Measurements from ENCODE around the gene S100A13.
A peak's percentile ranks its signal among the peaks of the same experiment; 100 is the strongest.
"Not testable (repeated sequence)": the region's sequence is repeated elsewhere in the genome, so short reads cannot be mapped to it uniquely, and the experiment has no call there.

Gene S100A13

GRCh38 chr1:153626904-153627714 is at the start of gene S100A13:
TSS of gene S100A13 (minus strand) at chr1:153627505. CDS start at chr1:153626472, 1,033 bp downstream.
- peak; percentile 60 for DNase-seq

GRCh38 chr1:153673511-153673910 is 46.2 kb upstream of the S100A13 start:
- DNase-seq = no peak

DNA sequence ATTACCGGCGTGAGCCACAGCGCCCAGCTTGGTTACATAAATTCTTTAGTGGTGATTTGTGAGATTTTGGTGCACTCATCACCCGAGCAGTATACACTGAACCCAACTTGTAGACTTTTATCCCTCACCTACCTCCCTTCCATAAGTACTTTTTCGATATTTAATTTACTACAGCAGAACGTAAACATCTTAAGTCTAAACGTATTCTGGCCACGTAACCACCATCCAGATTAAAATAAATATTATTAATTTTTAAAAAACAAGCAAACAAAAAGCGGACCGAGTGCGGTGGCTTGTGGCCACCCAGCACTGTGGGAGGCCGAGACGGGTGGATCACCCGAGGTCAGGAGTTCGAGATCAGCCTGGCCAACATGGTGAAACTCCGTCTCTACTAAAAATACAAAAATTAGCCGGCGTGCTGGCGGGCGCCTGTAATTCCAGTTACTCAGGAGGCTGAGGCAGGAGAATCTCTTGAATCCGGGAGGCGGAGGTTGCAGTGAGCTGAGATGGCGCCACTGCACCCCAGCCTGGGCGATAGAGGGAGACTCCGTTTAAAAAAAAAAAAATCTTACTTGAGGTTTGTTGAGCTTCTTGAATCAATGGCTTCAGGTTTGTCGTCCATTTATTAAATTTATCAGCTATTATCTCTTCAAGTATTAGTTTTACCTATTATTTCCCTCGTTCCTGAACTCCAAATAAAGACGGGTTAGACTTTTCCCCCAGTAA is 44.5 kb upstream of the S100A13 start:
- peak; percentile 81 for DNase-seq

GRCh38 chr1:153670859-153671627 is 43.7 kb upstream of the S100A13 start, which contains the start of gene ILF2:
TSS of gene ILF2 (minus strand) at chr1:153670993. CDS start at chr1:153670922, 71 bp downstream.
- DNase-seq = peak; percentile 98

DNA sequence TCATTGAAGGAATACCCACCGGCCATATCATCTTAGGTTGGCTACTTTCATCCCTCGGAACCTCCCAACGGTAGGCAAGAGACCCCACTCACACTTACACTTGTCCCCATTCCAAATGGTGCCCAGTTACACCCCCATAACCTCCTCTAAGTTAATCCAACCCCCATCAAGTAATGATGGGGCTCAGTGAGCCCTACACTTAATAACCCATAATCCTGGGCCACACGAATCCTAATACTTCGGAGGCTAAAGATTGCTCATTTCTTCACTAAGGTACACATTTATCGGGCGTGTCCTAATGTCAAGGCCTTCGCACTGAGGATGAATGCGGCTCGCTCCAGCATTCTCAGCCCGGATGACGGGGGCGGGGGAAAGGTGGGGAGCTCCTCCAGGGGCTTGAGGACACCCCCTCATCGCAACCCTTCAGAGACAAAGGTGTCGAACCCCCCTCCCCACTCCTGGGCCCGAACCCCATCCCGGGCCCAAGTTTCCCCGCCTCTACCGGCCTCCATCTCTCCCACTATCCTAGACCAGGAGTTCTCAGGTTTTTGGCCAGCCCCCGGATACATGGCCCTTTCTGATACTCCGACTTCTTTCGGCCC is 43.1 kb upstream of the S100A13 start:
- DNase-seq = no peak

DNA sequence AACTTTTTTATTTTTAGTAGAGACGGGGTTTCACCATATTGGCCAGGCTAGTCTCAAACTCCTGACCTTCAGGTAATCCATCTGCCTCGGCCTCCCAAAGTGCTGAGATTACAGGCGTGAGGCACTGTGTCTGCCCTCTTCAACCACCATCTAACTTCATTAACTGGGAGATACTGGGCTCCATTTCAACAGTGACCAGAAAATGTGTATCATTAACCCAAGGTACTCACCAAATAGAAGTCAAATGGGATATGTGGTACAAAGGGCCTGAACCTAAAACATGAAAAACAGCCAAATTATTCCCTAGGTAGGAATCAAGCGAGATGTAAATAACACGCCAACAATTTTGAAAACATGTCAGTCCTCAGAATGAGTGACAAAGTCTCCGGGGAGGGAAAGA is 42.3 kb upstream of the S100A13 start:
- no peak for DNase-seq

- DNase-seq = not testable (repeated sequence)
Measured at GRCh38 chr1:153668672-153669071, 41.4 kb upstream of the S100A13 start.

DNA sequence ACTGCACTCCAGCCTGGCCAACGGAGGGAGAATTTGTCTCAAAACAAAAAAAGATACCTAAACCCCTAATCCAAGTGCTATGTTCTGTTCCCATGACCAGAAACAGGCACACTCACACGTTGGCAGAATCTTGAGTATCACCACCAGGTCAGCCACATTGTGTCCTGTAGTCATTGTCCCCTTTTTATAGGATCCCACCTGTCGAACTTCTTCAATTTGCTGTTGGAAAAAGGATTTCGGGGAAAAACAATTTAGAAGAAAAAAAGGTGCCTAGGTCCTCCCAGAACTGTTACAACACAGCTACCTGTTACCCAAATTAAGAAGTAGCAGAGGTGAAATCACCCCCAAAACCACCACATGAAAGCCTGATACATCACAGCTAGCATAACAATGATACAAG is 40.1 kb upstream of the S100A13 start:
- no peak for DNase-seq

GRCh38 chr1:153663211-153663610 is 35.9 kb upstream of the S100A13 start:
- peak; percentile 14 for DNase-seq

- peak; percentile 14 for DNase-seq
Measured at GRCh38 chr1:153662269-153662668, 35.0 kb upstream of the S100A13 start.

GRCh38 chr1:153661111-153661708 is 33.9 kb upstream of the S100A13 start:
- peak; percentile 42 for DNase-seq

- DNase-seq = peak; percentile 54
Measured at GRCh38 chr1:153659656-153660055, 32.4 kb upstream of the S100A13 start.

DNA sequence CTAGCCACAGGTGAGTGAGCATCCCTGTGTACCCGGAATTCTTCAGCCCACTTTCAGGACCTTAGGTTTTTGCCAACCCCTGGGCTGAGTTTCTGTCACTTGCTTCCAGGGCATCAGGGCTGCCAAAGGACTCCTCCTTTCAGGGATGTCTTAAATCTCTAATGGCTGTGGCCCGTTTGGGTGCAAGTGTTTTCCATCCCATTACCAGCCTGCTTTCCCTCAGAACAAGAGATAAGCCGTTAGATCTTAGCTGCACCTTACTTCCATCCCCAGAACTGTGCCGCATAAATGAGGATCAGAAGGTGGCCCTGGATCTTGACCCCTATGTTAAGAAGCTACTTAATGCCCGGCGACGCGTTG is 31.9 kb upstream of the S100A13 start:
- no peak for DNase-seq

GRCh38 chr1:153658400-153659174 is 31.3 kb upstream of the S100A13 start, which contains the start of gene SNAPIN:
TSS of gene SNAPIN (plus strand) at chr1:153658703. CDS start at chr1:153658744, 41 bp downstream.
- peak; percentile 97 for DNase-seq

DNA sequence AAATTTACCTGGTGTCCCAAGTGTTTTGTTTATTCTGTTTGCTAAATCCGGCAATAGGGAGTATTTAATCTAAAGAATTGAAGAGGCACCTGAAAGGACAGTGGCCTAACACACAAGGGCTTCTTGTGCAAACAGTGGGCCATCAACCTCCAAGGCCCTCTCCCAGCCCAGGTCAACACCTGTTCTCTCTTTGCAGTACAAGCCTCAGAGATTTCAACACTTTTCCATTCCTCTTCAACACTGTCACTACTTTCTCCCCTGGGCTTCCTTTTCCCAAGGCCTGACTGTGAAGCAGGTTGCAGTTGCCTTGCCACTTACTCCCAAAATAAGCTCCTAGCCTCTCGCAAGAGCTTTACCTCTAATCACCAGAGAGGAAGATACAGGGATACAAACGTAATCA is 28.0 kb upstream of the S100A13 start:
- DNase-seq = peak; percentile 12

DNA sequence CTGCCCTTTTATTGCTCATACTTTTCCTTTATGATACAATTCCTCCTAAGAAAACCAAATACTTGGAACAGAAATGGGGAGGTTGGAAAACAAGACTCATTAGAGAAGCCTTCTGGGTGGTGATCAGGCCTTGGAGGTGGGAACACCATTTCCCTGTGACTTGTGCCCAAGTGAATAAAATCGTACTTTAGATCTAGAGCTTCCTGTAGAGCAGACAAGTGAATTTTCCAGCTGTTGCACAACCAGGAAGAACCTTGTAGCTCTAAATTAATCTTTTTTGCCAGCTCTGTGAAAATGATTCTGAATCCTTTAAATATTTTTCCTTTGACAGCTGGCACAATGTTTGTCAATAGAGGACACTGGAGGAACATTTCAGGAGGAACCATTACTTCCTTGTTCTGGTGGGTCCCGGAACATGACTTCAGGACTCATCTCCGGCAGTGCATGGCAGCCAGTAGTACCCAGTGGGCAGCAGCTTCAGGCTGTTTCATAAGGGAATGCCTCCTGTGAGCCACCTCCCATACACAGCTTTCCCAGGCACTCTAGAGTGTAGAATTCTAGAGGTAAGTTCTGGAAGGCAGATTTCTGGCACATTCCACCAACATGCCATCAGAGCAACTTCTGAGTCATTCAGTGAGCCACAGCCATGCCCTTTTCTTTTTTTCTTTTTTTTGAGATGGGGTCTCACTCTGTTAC is 25.6 kb upstream of the S100A13 start:
- peak; percentile 41 for DNase-seq

DNA sequence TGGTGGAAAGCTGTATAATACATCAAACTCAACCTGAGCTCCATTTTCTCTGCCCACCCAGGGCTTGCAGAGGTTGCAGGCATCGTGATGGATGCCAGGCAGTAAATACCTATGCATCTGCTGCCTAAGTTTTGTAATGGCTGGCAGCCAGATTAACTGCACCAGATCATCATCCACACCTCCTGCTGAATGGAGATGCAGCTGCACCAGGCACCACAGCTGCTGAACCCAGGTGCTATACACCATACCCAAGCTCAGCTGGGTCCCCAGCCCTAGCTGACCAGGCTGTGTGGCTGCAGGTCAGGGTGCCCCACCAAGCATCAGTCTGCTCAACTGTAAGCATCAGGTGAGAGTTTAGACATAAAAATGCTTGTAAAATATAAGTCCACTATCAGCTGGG is 24.5 kb upstream of the S100A13 start:
- peak; percentile 41 for DNase-seq

GRCh38 chr1:153649863-153650235 is 22.5 kb upstream of the S100A13 start:
- peak; percentile 58 for DNase-seq

GRCh38 chr1:153649137-153649862 is 22.0 kb upstream of the S100A13 start:
- DNase-seq = peak; percentile 63

DNA sequence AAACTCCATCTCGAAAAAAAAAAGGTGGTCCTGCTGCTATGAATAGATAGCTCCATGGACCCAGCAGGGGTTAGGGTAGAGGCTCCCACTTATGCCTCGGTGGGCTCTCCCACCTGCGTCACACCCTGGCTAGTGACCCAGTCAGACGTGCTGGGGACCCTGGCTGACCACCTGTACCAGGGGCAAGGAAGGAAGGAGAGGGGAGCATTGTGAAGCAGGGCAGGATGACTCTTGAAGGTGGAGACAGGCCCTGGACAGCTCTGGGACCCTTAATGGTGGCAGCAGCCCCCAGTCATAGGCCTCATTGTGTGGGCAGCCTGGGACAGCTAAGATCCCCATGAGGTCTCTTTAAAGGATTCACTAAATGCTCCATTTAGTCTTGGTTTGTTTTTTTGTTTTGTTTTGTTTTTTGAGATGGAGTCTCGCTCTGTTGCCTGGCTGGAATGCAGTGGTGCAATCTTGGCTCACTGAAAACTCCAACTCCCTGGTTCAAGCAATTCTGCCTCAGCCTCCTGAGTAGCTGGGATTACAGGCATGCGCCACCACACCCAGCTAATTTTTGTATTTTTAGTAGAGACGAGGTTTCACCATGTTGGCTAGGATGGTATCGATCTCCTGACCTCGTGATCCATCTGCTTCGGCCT is 20.8 kb upstream of the S100A13 start:
- peak; percentile 33 for DNase-seq

Measured in activated effector memory CD4-positive, alpha-beta T cell treated with anti-CD3 and anti-CD28 coated beads, Interleukin-2, amount 50 U/mL, for 16 hours (primary cell).